HEK293 (cell line): Measurements from ENCODE around the gene RGS19.

Experiments
- CTCF ChIA-PET: fragments of 350-600 bp; formaldehyde crosslinking; extraction: SDS; loops from one replicate; lab custom pipeline; 2021; ENCODE audit warnings: antibody characterized with exemption; lab: Yijun Ruan, JAX
- POLR2A ChIA-PET: fragments of 300-600 bp; formaldehyde crosslinking; extraction: SDS; loops from one replicate; lab custom pipeline; 2020; ENCODE audit warnings: antibody characterized with exemption, inconsistent platforms; lab: Yijun Ruan, JAX
- H3K27ac ChIP-seq: fragments of 200-500 bp; sonication (Bioruptor generic); 2 replicates; pipeline ENCODE4 v1.5.1; 2014; ENCODE audit warnings: low read depth, low read length, control low read depth, inconsistent platforms; ENCODE audit errors: extremely low read depth
- H3K36me3 ChIP-seq, 2 experiments: fragments of 200-500 bp in 1 of 2; sonication (Bioruptor generic) in 1 of 2; 1 replicate in 1 of 2; 2 replicates in 1 of 2; pipeline ENCODE4 v1.5.1; 2014 to 2017; ENCODE audit warnings: inconsistent platforms in 2 of 2, low read length in 2 of 2; ENCODE audit not compliant: control insufficient read depth in 2 of 2, insufficient read depth in 1 of 2
- H3K4me1 ChIP-seq: fragments of 200-500 bp; sonication (Bioruptor generic); 2 replicates; pipeline ENCODE4 v1.5.1; 2014; ENCODE audit warnings: mild to moderate bottlenecking, low read length, inconsistent platforms; ENCODE audit not compliant: control insufficient read depth, insufficient read depth
- H3K4me3 ChIP-seq: 2 replicates; pipeline ENCODE4 v1.5.1; 2011; ENCODE audit warnings: low read depth, mild to moderate bottlenecking, control low read depth, low read length, moderate library complexity
- H3K9me3 ChIP-seq: fragments of 200-500 bp; sonication (Bioruptor generic); 2 replicates; pipeline ENCODE4 v1.5.1; 2014; ENCODE audit warnings: low read depth, low read length, inconsistent platforms; ENCODE audit not compliant: control insufficient read depth, insufficient read depth
- BCL11A ChIP-seq: fragments of 450-650 bp; formaldehyde crosslinking; IDR thresholded peaks from 2 replicates; pipeline ENCODE4 v1.5.1; 2016; ENCODE audit warnings: low read depth, missing biosample characterization, missing genetic modification characterization
- BCL11B ChIP-seq: fragments of 450-650 bp; formaldehyde crosslinking; IDR thresholded peaks from 2 replicates; pipeline ENCODE4 v1.5.1; 2016; ENCODE audit warnings: low read depth, missing biosample characterization, missing genetic modification characterization
- GLIS2 ChIP-seq: fragments of 450-650 bp; formaldehyde crosslinking; IDR thresholded peaks from 2 replicates; pipeline ENCODE4 v1.5.1; 2016; ENCODE audit warnings: missing biosample characterization, missing genetic modification characterization
- KLF1 ChIP-seq: fragments of 450-650 bp; formaldehyde crosslinking; IDR thresholded peaks from 2 replicates; pipeline ENCODE4 v1.5.1; 2016; ENCODE audit warnings: missing biosample characterization, missing genetic modification characterization
- KLF9 ChIP-seq: fragments of 450-650 bp; formaldehyde crosslinking; IDR thresholded peaks from 2 replicates; pipeline ENCODE4 v1.5.1; 2016; ENCODE audit warnings: missing biosample characterization, missing genetic modification characterization, low read depth
- PATZ1 ChIP-seq: fragments of 450-650 bp; formaldehyde crosslinking; IDR thresholded peaks from 2 replicates; pipeline ENCODE4 v1.5.1; 2016; ENCODE audit warnings: missing biosample characterization, missing genetic modification characterization
- YY1 ChIP-seq: fragments of 450-650 bp; formaldehyde crosslinking; IDR thresholded peaks from 2 replicates; pipeline ENCODE4 v1.5.1; 2018; ENCODE audit warnings: missing biosample characterization, missing genetic modification characterization
- ZBTB20 ChIP-seq: fragments of 450-650 bp; formaldehyde crosslinking; IDR thresholded peaks from 2 replicates; pipeline ENCODE4 v1.5.1; 2016; ENCODE audit warnings: missing biosample characterization, missing genetic modification characterization
- ZFP69B ChIP-seq: fragments of 450-650 bp; formaldehyde crosslinking; IDR thresholded peaks from 2 replicates; pipeline ENCODE4 v1.5.1; 2016; ENCODE audit warnings: missing biosample characterization, missing genetic modification characterization
- ZNF2 ChIP-seq: fragments of 450-650 bp; formaldehyde crosslinking; IDR thresholded peaks from 2 replicates; pipeline ENCODE4 v1.5.1; 2016; ENCODE audit warnings: missing biosample characterization, missing genetic modification characterization
- ZNF248 ChIP-seq: fragments of 450-650 bp; formaldehyde crosslinking; IDR thresholded peaks from 2 replicates; pipeline ENCODE4 v1.5.1; 2017; ENCODE audit warnings: missing biosample characterization, missing genetic modification characterization
- ZNF302 ChIP-seq: fragments of 450-650 bp; formaldehyde crosslinking; IDR thresholded peaks from 2 replicates; pipeline ENCODE4 v1.5.1; 2016; ENCODE audit warnings: missing biosample characterization, missing genetic modification characterization, low read depth
- ZNF394 ChIP-seq: fragments of 450-650 bp; formaldehyde crosslinking; IDR thresholded peaks from 2 replicates; pipeline ENCODE4 v1.5.1; 2016; ENCODE audit warnings: missing biosample characterization, missing genetic modification characterization, mild to moderate bottlenecking, moderate library complexity, borderline replicate concordance
- ZNF423 ChIP-seq: fragments of 450-650 bp; formaldehyde crosslinking; IDR thresholded peaks from 2 replicates; pipeline ENCODE4 v1.5.1; 2016; ENCODE audit warnings: missing biosample characterization, missing genetic modification characterization
- ZNF501 ChIP-seq: fragments of 450-650 bp; formaldehyde crosslinking; IDR thresholded peaks from 2 replicates; pipeline ENCODE4 v1.5.1; 2016; ENCODE audit warnings: missing biosample characterization, missing genetic modification characterization
- ZNF658 ChIP-seq: fragments of 450-650 bp; formaldehyde crosslinking; IDR thresholded peaks from 2 replicates; pipeline ENCODE4; 2016; ENCODE audit warnings: missing biosample characterization, missing genetic modification characterization
- TF ChIP-seq, protein P1 (sequence below): fragments of 450-650 bp; formaldehyde crosslinking; IDR thresholded peaks from 2 replicates; pipeline ENCODE4; 2016; ENCODE audit warnings: missing biosample characterization, missing genetic modification characterization
- TF ChIP-seq, protein P2 (sequence below): fragments of 450-650 bp; formaldehyde crosslinking; IDR thresholded peaks from 2 replicates; pipeline ENCODE4 v1.5.1; 2016; ENCODE audit warnings: missing biosample characterization, missing genetic modification characterization
- TF ChIP-seq, protein P3 (sequence below): fragments of 450-650 bp; formaldehyde crosslinking; IDR thresholded peaks from 2 replicates; pipeline ENCODE4 v1.5.1; 2016; ENCODE audit warnings: missing biosample characterization, missing genetic modification characterization

The RGS19 gene

DNA sequence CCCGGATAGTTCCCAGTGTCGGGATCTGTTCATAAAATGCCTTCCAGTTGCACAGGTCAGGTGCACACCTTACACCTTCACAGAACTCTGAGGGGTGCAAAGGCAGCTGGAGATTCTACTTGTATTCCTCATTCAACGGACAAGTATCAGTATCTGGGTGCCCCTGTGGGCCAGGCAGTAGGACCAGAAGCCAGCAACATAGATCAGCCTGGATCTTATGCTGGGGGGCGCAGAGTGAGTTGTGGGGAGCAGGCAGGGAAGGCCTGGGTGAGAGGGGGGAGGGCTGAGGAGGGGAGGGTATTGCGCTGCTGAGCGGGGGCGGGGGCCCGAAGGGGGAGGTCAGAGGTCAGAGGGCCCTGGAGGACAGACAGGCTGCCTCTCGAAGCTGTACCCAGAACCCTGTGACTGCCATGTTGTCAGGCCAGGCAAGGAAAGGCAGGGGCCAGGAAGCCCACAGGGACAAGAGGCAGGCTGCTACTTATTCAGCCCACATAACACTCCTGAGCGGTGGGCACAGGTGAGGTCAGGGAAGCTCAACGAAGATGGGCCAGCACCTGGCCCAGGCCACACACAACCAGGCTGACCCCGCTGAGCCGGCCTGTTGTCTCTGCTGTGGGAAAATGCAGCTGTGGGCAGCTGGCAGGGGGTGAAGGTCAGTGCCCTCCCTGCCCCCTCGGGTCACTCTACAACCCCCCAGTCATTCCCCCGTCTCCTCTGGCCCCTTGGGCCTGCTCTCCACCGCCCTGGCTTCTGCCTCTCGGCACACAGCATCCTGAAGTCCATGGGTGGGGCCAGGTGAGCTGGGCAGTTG is 1.7 kb upstream of the RGS19 start:
- no peaks in the 10 kb centered on the region for H3K9me3 ChIP-seq
- CTCF ChIA-PET: interaction anchor here (0.7 to 1.1 kb wide), 4 partner anchors 11 to 41 kb away, joined by 3 read pairs; no protein-coding TSS in a partner anchor
- H3K4me3 ChIP-seq: no peak overlapping the region
- H3K4me1 ChIP-seq: peaks cover 10% of the 10 kb centered on the region
- H3K36me3 ChIP-seq: peaks cover 0 to 2% of the 10 kb centered on the region in 2 experiments; a peak in 1 of 3 replicates
- TF ChIP-seq ZNF302 (no peak), ZNF658 (no peak), ZNF2 (tag by site-specific recombination) (no peak), BCL11B (tag by site-specific recombination) (peak; percentile 69), GLIS2 (tag by site-specific recombination) (peak; percentile 34; the same call in 1 of the 2 replicates), BCL11A (tag by site-specific recombination) (peak; percentile 85)
- TF ChIP-seq, protein P1, sequence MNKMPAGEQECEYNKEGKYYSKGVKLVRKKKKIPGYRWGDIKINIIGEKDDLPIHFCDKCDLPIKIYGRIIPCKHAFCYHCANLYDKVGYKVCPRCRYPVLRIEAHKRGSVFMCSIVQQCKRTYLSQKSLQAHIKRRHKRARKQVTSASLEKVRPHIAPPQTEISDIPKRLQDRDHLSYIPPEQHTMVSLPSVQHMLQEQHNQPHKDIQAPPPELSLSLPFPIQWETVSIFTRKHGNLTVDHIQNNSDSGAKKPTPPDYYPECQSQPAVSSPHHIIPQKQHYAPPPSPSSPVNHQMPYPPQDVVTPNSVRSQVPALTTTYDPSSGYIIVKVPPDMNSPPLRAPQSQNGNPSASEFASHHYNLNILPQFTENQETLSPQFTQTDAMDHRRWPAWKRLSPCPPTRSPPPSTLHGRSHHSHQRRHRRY (tag by site-specific recombination): no peak
- TF ChIP-seq, all 188 proteins: peak for 3
- no peak overlapping the region for H3K27ac ChIP-seq
- POLR2A ChIA-PET: interaction anchor here (1.8 to 2.9 kb wide), 2 partner anchors 18 to 19 kb away, joined by 6 to 13 read pairs; partner anchors contain the start of gene TCEA2

- POLR2A ChIA-PET: interaction anchor here (0.6 to 1.8 kb wide), 2 partner anchors 18 to 19 kb away, joined by 3 to 6 read pairs; partner anchors contain the start of gene TCEA2
- peaks cover 10% of the 10 kb centered on the region for H3K4me1 ChIP-seq
- H3K9me3 ChIP-seq: no peaks in the 10 kb centered on the region
- H3K36me3 ChIP-seq: peaks cover 0 to 3% of the 10 kb centered on the region in 2 experiments; a peak in 1 of 3 replicates
- peak within 1 kb of the TSS; percentile 51 for H3K4me3 ChIP-seq
- CTCF ChIA-PET: interaction anchor here (0.6 to 1.1 kb wide), 5 partner anchors 10 to 198 kb away, joined by 3 to 4 read pairs (median 3); no protein-coding TSS in a partner anchor
- peak within 1 kb of the TSS; percentile 68; the same call in 1 of the 2 replicates for H3K27ac ChIP-seq
- peak; percentile 42; the same call in 1 of the 2 replicates for TF ChIP-seq KLF9 (tag by site-specific recombination)
- TF ChIP-seq ZNF248 (tag by site-specific recombination): no peak
- TF ChIP-seq, protein P2, sequence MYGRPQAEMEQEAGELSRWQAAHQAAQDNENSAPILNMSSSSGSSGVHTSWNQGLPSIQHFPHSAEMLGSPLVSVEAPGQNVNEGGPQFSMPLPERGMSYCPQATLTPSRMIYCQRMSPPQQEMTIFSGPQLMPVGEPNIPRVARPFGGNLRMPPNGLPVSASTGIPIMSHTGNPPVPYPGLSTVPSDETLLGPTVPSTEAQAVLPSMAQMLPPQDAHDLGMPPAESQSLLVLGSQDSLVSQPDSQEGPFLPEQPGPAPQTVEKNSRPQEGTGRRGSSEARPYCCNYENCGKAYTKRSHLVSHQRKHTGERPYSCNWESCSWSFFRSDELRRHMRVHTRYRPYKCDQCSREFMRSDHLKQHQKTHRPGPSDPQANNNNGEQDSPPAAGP (tag by site-specific recombination): 0 out of 2 replicates have a peak, but pooled peaks have one; percentile 20
- TF ChIP-seq, protein P3, sequence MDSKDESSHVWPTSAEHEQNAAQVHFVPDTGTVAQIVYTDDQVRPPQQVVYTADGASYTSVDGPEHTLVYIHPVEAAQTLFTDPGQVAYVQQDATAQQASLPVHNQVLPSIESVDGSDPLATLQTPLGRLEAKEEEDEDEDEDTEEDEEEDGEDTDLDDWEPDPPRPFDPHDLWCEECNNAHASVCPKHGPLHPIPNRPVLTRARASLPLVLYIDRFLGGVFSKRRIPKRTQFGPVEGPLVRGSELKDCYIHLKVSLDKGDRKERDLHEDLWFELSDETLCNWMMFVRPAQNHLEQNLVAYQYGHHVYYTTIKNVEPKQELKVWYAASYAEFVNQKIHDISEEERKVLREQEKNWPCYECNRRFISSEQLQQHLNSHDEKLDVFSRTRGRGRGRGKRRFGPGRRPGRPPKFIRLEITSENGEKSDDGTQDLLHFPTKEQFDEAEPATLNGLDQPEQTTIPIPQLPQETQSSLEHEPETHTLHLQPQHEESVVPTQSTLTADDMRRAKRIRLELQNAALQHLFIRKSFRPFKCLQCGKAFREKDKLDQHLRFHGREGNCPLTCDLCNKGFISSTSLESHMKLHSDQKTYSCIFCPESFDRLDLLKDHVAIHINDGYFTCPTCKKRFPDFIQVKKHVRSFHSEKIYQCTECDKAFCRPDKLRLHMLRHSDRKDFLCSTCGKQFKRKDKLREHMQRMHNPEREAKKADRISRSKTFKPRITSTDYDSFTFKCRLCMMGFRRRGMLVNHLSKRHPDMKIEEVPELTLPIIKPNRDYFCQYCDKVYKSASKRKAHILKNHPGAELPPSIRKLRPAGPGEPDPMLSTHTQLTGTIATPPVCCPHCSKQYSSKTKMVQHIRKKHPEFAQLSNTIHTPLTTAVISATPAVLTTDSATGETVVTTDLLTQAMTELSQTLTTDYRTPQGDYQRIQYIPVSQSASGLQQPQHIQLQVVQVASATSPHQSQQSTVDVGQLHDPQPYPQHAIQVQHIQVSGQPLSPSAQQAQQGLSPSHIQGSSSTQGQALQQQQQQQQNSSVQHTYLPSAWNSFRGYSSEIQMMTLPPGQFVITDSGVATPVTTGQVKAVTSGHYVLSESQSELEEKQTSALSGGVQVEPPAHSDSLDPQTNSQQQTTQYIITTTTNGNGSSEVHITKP (tag by site-specific recombination): peak; percentile 16; the same call in 1 of the 2 replicates
- no peak for TF ChIP-seq ZNF423
- TF ChIP-seq ZNF501 (tag by site-specific recombination): no peak
- TF ChIP-seq ZNF394: no peak
- 0 out of 2 replicates have a peak, but pooled peaks have one; percentile 26 for TF ChIP-seq PATZ1 (tag by site-specific recombination)
- TF ChIP-seq ZBTB20 (tag by site-specific recombination): 0 out of 2 replicates have a peak, but pooled peaks have one; percentile 20
- no peak for TF ChIP-seq YY1 (tag by site-specific recombination)
- TF ChIP-seq KLF1 (tag by site-specific recombination): 0 out of 2 replicates have a peak, but pooled peaks have one; percentile 8
- 0 out of 2 replicates have a peak, but pooled peaks have one; percentile 51 for TF ChIP-seq ZFP69B (tag by site-specific recombination)
Measured at GRCh38 chr20:64080013-64080812, 895 bp upstream of the RGS19 start, which contains the start of gene OPRL1. TSS of gene OPRL1 (plus strand) at chr20:64080082. CDS start at chr20:64092721, 12,639 bp downstream.
